H9 (cell line): ENCODE data around the gene KIF26B. TPM values are rescaled to one million over a fixed set of nuclear protein-coding genes. Genes with fewer than 3 reads are reported as not detected.

Experiments
- DNase-seq: peaks from one replicate; pipeline ENCODE4 v3.0.0-alpha.2; 2017
- H2AFZ ChIP-seq: one replicate; pipeline ENCODE4 v1.6.1; 2013; ENCODE audit warnings: mild to moderate bottlenecking, low read length, control low read depth, moderate library complexity
- H2AK5ac ChIP-seq: 2 replicates; pipeline ENCODE4 v1.6.1; 2013; ENCODE audit warnings: low read length, control low read depth, mixed read lengths; ENCODE audit not compliant: insufficient read length
- H2BK120ac ChIP-seq: one replicate; pipeline ENCODE4 v1.6.1; 2013; ENCODE audit warnings: low read depth, mild to moderate bottlenecking, low read length, control low read depth, inconsistent platforms; ENCODE audit not compliant: poor library complexity, severe bottlenecking
- H2BK12ac ChIP-seq: 2 replicates; pipeline ENCODE4 v1.6.1; 2013; ENCODE audit warnings: low read length, control low read depth, mixed read lengths, low read depth; ENCODE audit not compliant: insufficient read length
- H2BK15ac ChIP-seq: 2 replicates; pipeline ENCODE4 v1.6.1; 2013; ENCODE audit warnings: low read depth, low read length, control low read depth
- H2BK20ac ChIP-seq: one replicate; pipeline ENCODE4 v1.6.1; 2013; ENCODE audit warnings: low read depth, mild to moderate bottlenecking, low read length, control low read depth, inconsistent platforms; ENCODE audit not compliant: poor library complexity, severe bottlenecking
- H2BK5ac ChIP-seq: 2 replicates; pipeline ENCODE4 v1.6.1; 2013; ENCODE audit warnings: low read length, control low read depth, mixed read lengths; ENCODE audit not compliant: insufficient read length
- H3K14ac ChIP-seq: 2 replicates; pipeline ENCODE4 v1.6.1; 2013; ENCODE audit warnings: low read length, control low read depth; ENCODE audit not compliant: insufficient read depth
- H3K18ac ChIP-seq: 2 replicates; pipeline ENCODE4 v1.6.1; 2013; ENCODE audit warnings: low read depth, mild to moderate bottlenecking, mixed read lengths, low read length, control low read depth; ENCODE audit not compliant: insufficient read length
- H3K23ac ChIP-seq: 2 replicates; pipeline ENCODE4 v1.6.1; 2013; ENCODE audit warnings: low read length, control low read depth, mixed read lengths, low read depth; ENCODE audit not compliant: insufficient read length
- H3K23me2 ChIP-seq: 2 replicates; pipeline ENCODE4 v1.6.1; 2013; ENCODE audit warnings: low read depth, mild to moderate bottlenecking, mixed read lengths, low read length, control low read depth; ENCODE audit not compliant: insufficient read length, poor library complexity, severe bottlenecking
- H3K27ac ChIP-seq: 2 replicates; pipeline ENCODE4 v1.5.1; 2013; ENCODE audit warnings: low read length, control low read depth, mixed read lengths, low read depth; ENCODE audit not compliant: insufficient read length
- H3K27me3 ChIP-seq: 2 replicates; pipeline ENCODE4 v1.6.1; 2013; ENCODE audit warnings: low read length, control low read depth, inconsistent platforms; ENCODE audit not compliant: insufficient read depth
- H3K4ac ChIP-seq: 2 replicates; pipeline ENCODE4 v1.6.1; 2013; ENCODE audit warnings: low read depth, mild to moderate bottlenecking, control low read depth, inconsistent platforms, low read length, moderate library complexity
- H3K4me1 ChIP-seq: 2 replicates; pipeline ENCODE4 v1.6.1; 2013; ENCODE audit warnings: low read length, control low read depth, inconsistent platforms; ENCODE audit not compliant: insufficient read depth
- H3K4me2 ChIP-seq: 2 replicates; pipeline ENCODE4 v1.6.1; 2013; ENCODE audit warnings: low read length, control low read depth, mixed read lengths; ENCODE audit not compliant: insufficient read length, insufficient read depth
- H3K56ac ChIP-seq: 2 replicates; pipeline ENCODE4 v1.6.1; 2013; ENCODE audit warnings: low read depth, mild to moderate bottlenecking, mixed read lengths, low read length, control low read depth; ENCODE audit not compliant: insufficient read length
- H3K79me1 ChIP-seq: 2 replicates; pipeline ENCODE4 v1.6.1; 2013; ENCODE audit warnings: low read depth, mild to moderate bottlenecking, moderate library complexity, low read length, control low read depth, inconsistent platforms; ENCODE audit not compliant: insufficient read depth, poor library complexity, severe bottlenecking
- H3K79me2 ChIP-seq: 2 replicates; pipeline ENCODE4 v1.6.1; 2013; ENCODE audit warnings: low read length, control low read depth, inconsistent platforms; ENCODE audit not compliant: insufficient read depth
- H3K9ac ChIP-seq: 2 replicates; pipeline ENCODE4 v1.6.1; 2013; ENCODE audit warnings: low read length, control low read depth, mixed read lengths; ENCODE audit not compliant: insufficient read length; ENCODE audit errors: extremely low read depth
- H3K9me3 ChIP-seq: one replicate; pipeline ENCODE4 v1.6.1; 2013; ENCODE audit warnings: low read depth, low read length, inconsistent platforms; ENCODE audit not compliant: control insufficient read depth
- H3T11ph ChIP-seq: one replicate; pipeline ENCODE4 v1.6.1; 2013; ENCODE audit warnings: mild to moderate bottlenecking, low read length, control low read depth, inconsistent platforms
- H4K20me1 ChIP-seq: one replicate; pipeline ENCODE4 v1.6.1; 2013; ENCODE audit not compliant: control insufficient read depth, insufficient read length, insufficient read depth
- H4K5ac ChIP-seq: 2 replicates; pipeline ENCODE4 v1.6.1; 2013; ENCODE audit warnings: low read depth, mild to moderate bottlenecking, mixed read lengths, low read length, control low read depth; ENCODE audit not compliant: insufficient read length
- H4K8ac ChIP-seq: replicated peaks from 2 replicates; pipeline ENCODE4 v1.6.1; 2013; ENCODE audit warnings: low read length, control low read depth, mixed read lengths, low read depth; ENCODE audit not compliant: insufficient read length
- H4K91ac ChIP-seq: 2 replicates; pipeline ENCODE4 v1.6.1; 2013; ENCODE audit warnings: low read depth, mild to moderate bottlenecking, moderate library complexity, mixed read lengths, low read length, control low read depth; ENCODE audit not compliant: insufficient read length
- H3K27ac Mint-ChIP-seq, 3 experiments: 2 replicates in 2 of 3; 3 replicates in 1 of 3; pipeline ENCODE4 v1.8.0; 2020 to 2021; ENCODE audit warnings: mixed read lengths in 3 of 3, mild to moderate bottlenecking in 1 of 3, moderate library complexity in 1 of 3
- H3K27me3 Mint-ChIP-seq: 2 replicates; pipeline ENCODE4 v1.8.0; 2021; ENCODE audit warnings: low read depth, mild to moderate bottlenecking, moderate library complexity, mixed read lengths
- H3K36me3 Mint-ChIP-seq, 3 experiments: 2 replicates in 2 of 3; 3 replicates in 1 of 3; pipeline ENCODE4 v1.8.0; 2020 to 2021; ENCODE audit warnings: low read depth in 3 of 3, mixed read lengths in 3 of 3; ENCODE audit not compliant: insufficient read depth in 1 of 3
- H3K4me1 Mint-ChIP-seq, 2 experiments: 2 replicates each; pipeline ENCODE4 v1.8.0; 2020; ENCODE audit warnings: mixed read lengths in 2 of 2
- H3K4me3 Mint-ChIP-seq, 2 experiments: 2 replicates in 1 of 2; 3 replicates in 1 of 2; pipeline ENCODE4 v1.8.0; 2020 to 2021; ENCODE audit warnings: mild to moderate bottlenecking in 2 of 2, mixed read lengths in 2 of 2, moderate library complexity in 1 of 2
- H3K9me3 Mint-ChIP-seq, 2 experiments: 2 replicates in 1 of 2; 3 replicates in 1 of 2; pipeline ENCODE4 v1.8.0; 2020; ENCODE audit warnings: mild to moderate bottlenecking in 2 of 2, mixed read lengths in 2 of 2, moderate library complexity in 1 of 2
- WGBS: extraction: QIAGEN DNeasy Blood & Tissue Kit; methylation state at CpG from one replicate; pipeline ENCODE4 v1.1.7; 2013; ENCODE audit warnings: missing lambda C conversion rate, low lambda C conversion rate, mixed read lengths; ENCODE audit not compliant: insufficient read length; ENCODE audit errors: extremely low coverage; 5-methylcytosine and 5-hydroxymethylcytosine counted together
- total RNA-seq: library from RNA; stranded (reverse); gene quantifications from 2 replicates; pipeline ENCODE4 v1.2.1, GENCODE V29; 2021
- TF ChIP-seq, protein P1 (sequence below): fragments of 200-600 bp; sonication (generic); conservative IDR thresholded peaks from 3 replicates; pipeline ENCODE4 v1.8.0; 2021; ENCODE audit warnings: antibody characterized with exemption, mild to moderate bottlenecking

KIF26B gene
- total RNA-seq, 1 experiment from 2014 or later, result 0.13 TPM

DNA sequence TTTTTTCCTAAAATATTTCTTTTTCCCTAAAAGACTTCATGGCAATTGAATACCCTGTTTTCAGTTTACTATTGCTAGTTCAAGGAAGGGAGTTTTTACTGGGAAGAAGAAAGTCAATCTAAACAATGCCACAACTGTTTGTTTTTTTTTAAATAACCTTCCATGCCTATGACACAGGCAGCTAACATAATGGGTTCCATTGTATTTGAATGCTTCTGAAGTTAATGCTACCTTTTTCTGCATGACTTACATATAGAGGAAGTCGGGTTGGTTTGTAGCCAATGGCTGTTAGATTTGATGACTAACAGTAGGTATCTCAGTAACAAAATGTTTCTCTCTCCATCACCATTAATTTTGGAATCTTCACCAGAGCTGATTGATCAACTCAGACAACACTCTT is 134.0 kb downstream of the KIF26B start:
- H3K27me3 Mint-ChIP-seq, result no peaks in the 10 kb centered on the region
- H3K27ac ChIP-seq, result no peak overlapping the region
- peaks cover 3% of the 10 kb centered on the region in 2 experiments; a peak in 2 of 4 replicates for H3K4me1 Mint-ChIP-seq
- H2AK5ac ChIP-seq, result no peak overlapping the region
- H3K56ac ChIP-seq, result no peak overlapping the region
- no peak overlapping the region for H2AFZ ChIP-seq
- TF ChIP-seq, protein P1, sequence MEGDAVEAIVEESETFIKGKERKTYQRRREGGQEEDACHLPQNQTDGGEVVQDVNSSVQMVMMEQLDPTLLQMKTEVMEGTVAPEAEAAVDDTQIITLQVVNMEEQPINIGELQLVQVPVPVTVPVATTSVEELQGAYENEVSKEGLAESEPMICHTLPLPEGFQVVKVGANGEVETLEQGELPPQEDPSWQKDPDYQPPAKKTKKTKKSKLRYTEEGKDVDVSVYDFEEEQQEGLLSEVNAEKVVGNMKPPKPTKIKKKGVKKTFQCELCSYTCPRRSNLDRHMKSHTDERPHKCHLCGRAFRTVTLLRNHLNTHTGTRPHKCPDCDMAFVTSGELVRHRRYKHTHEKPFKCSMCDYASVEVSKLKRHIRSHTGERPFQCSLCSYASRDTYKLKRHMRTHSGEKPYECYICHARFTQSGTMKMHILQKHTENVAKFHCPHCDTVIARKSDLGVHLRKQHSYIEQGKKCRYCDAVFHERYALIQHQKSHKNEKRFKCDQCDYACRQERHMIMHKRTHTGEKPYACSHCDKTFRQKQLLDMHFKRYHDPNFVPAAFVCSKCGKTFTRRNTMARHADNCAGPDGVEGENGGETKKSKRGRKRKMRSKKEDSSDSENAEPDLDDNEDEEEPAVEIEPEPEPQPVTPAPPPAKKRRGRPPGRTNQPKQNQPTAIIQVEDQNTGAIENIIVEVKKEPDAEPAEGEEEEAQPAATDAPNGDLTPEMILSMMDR, result no peak
- WGBS, result no CpG with 5 or more reads among the region's 1 CpG
- no peak overlapping the region for H2BK15ac ChIP-seq
- H4K5ac ChIP-seq, result no peak overlapping the region
- no peak overlapping the region for H3K4me2 ChIP-seq
- no peak overlapping the region for H2BK5ac ChIP-seq
- no peak overlapping the region for H3K14ac ChIP-seq
- no peak overlapping the region for H3K18ac ChIP-seq
- H3K79me2 ChIP-seq, result no peaks in the 10 kb centered on the region
- H3K23me2 ChIP-seq, result no peaks in the 10 kb centered on the region
- no peak overlapping the region for H3K23ac ChIP-seq
- H3K27me3 ChIP-seq, result no peaks in the 10 kb centered on the region
- H3T11ph ChIP-seq, result no peak overlapping the region
- DNase-seq, result no peak
- no peak overlapping the region for H4K91ac ChIP-seq
- H3K27ac Mint-ChIP-seq, result no peak overlapping the region
- no peak overlapping the region for H2BK12ac ChIP-seq
- no peaks in the 10 kb centered on the region for H3K9me3 Mint-ChIP-seq
- H3K36me3 Mint-ChIP-seq, result no peaks in the 10 kb centered on the region; a peak in 1 of 7 replicates
- no peak overlapping the region for H3K9ac ChIP-seq
- H2BK20ac ChIP-seq, result no peak overlapping the region
- no peak overlapping the region for H2BK120ac ChIP-seq
- H3K79me1 ChIP-seq, result no peaks in the 10 kb centered on the region
- no peak overlapping the region for H3K4me3 Mint-ChIP-seq
- H3K4me1 ChIP-seq, result no peaks in the 10 kb centered on the region
- no peak overlapping the region for H3K4ac ChIP-seq
- no peaks in the 10 kb centered on the region for H4K20me1 ChIP-seq
- H4K8ac ChIP-seq, result no peak overlapping the region
- H3K9me3 ChIP-seq, result no peaks in the 10 kb centered on the region
